Fibroblast of pulmonary artery (primary cell): Measurements from ENCODE around the gene CCND1.

Experiments
- DNase-seq: peaks from one replicate; pipeline ENCODE4 v3.0.0-alpha.2; 2010; ENCODE audit warnings: low read depth
- H3K4me3 ChIP-seq: replicated peaks from 2 replicates; pipeline ENCODE4 v1.5.1; 2011; ENCODE audit warnings: low read depth, mild to moderate bottlenecking, control low read depth, low read length, moderate library complexity
- CTCF ChIP-seq: IDR thresholded peaks from 2 replicates; pipeline ENCODE4 v1.5.1; 2011; ENCODE audit warnings: mild to moderate bottlenecking, control low read depth, low read length, inconsistent platforms; ENCODE audit errors: missing control alignments

Gene CCND1

GRCh38 chr11:69644962-69645675 is 4.2 kb downstream of the CCND1 start:
- no peak for DNase-seq
- H3K4me3 ChIP-seq: no peak overlapping the region
- TF ChIP-seq CTCF: no peak

- no peak for DNase-seq
- TF ChIP-seq CTCF: no peak
- no peak overlapping the region for H3K4me3 ChIP-seq
Measured at GRCh38 chr11:69645801-69646492, 5.0 kb downstream of the CCND1 start.

- no peak overlapping the region for H3K4me3 ChIP-seq
Measured at GRCh38 chr11:69646493-69647389, 5.8 kb downstream of the CCND1 start.

GRCh38 chr11:69647390-69647748 is 6.4 kb downstream of the CCND1 start:
- no peak for TF ChIP-seq CTCF
- H3K4me3 ChIP-seq: no peak overlapping the region
- DNase-seq: no peak

More at GRCh38 chr11:69646493-69647389, 5.8 kb downstream of the CCND1 start:
- DNase-seq: no peak
- no peak for TF ChIP-seq CTCF

GRCh38 chr11:69647761-69648497 is 7.0 kb downstream of the CCND1 start:
- no peak overlapping the region for H3K4me3 ChIP-seq
- TF ChIP-seq CTCF: no peak
- DNase-seq: no peak
